IPS-15b (cell line): ENCODE results near the gene BTBD17.

Source experiments
- H3K27me3 ChIP-seq: one replicate; pipeline ENCODE4 v1.6.1; 2013; ENCODE audit warnings: low read length; ENCODE audit not compliant: control insufficient read depth, insufficient read depth
- H3K36me3 ChIP-seq: one replicate; pipeline ENCODE4 v1.6.1; 2013; ENCODE audit warnings: low read length; ENCODE audit not compliant: control insufficient read depth, insufficient read depth
- H3K4me1 ChIP-seq: one replicate; pipeline ENCODE4 v1.6.1; 2013; ENCODE audit warnings: mild to moderate bottlenecking, low read length; ENCODE audit not compliant: control insufficient read depth, insufficient read depth
- H3K4me3 ChIP-seq: one replicate; pipeline ENCODE4 v1.5.1; 2013; ENCODE audit warnings: low read depth, low read length
- H3K9ac ChIP-seq: one replicate; pipeline ENCODE4 v1.6.1; 2013; ENCODE audit warnings: low read depth, mild to moderate bottlenecking, low read length
- H3K9me3 ChIP-seq: one replicate; pipeline ENCODE4 v1.6.1; 2013; ENCODE audit warnings: mild to moderate bottlenecking, low read length; ENCODE audit not compliant: control insufficient read depth, insufficient read depth

Gene BTBD17

GRCh38 chr17:74326506-74326905 lies 35.2 kb downstream of the BTBD17 start:
- H3K27me3 ChIP-seq = peaks cover 24% of the 10 kb centered on the region
- H3K4me1 ChIP-seq = peaks cover 6% of the 10 kb centered on the region
- H3K9ac ChIP-seq = no peak overlapping the region
- H3K4me3 ChIP-seq = peak overlapping the region; percentile 61
- H3K36me3 ChIP-seq = no peaks in the 10 kb centered on the region
- H3K9me3 ChIP-seq = no peaks in the 10 kb centered on the region

- H3K36me3 ChIP-seq = no peaks in the 10 kb centered on the region
- peaks cover 6% of the 10 kb centered on the region for H3K4me1 ChIP-seq
- peaks cover 24% of the 10 kb centered on the region for H3K27me3 ChIP-seq
- H3K9ac ChIP-seq = no peak within 1 kb of the TSS
- H3K9me3 ChIP-seq = no peaks in the 10 kb centered on the region
- H3K4me3 ChIP-seq = peak within 1 kb of the TSS; percentile 61
Observed at GRCh38 chr17:74325743-74326379, 35.8 kb downstream of the BTBD17 start, which contains the start of gene KIF19. TSS of gene KIF19 (plus strand) at chr17:74326226. CDS start at chr17:74326350, 124 bp downstream.

- Histone ChIP-seq H3K4me3 (peak overlapping the region; percentile 37), H3K4me1 (peaks cover 6% of the 10 kb centered on the region), H3K9me3 (no peaks in the 10 kb centered on the region), H3K36me3 (no peaks in the 10 kb centered on the region), H3K27me3 (peaks cover 24% of the 10 kb centered on the region), H3K9ac (no peak overlapping the region)
Observed at GRCh38 chr17:74325376-74325742, 36.3 kb downstream of the BTBD17 start.

- H3K36me3 ChIP-seq = no peaks in the 10 kb centered on the region
- H3K4me1 ChIP-seq = peaks cover 6% of the 10 kb centered on the region
- peaks cover 24% of the 10 kb centered on the region for H3K27me3 ChIP-seq
- no peak overlapping the region for H3K9ac ChIP-seq
- no peaks in the 10 kb centered on the region for H3K9me3 ChIP-seq
- no peak overlapping the region for H3K4me3 ChIP-seq
Observed at GRCh38 chr17:74324521-74324920, 37.1 kb downstream of the BTBD17 start.

GRCh38 chr17:74318391-74318790 lies 43.3 kb downstream of the BTBD17 start:
- H3K36me3 ChIP-seq = no peaks in the 10 kb centered on the region
- no peaks in the 10 kb centered on the region for H3K9me3 ChIP-seq
- H3K4me1 ChIP-seq = no peaks in the 10 kb centered on the region
- H3K9ac ChIP-seq = no peak overlapping the region
- H3K4me3 ChIP-seq = no peak overlapping the region
- H3K27me3 ChIP-seq = no peaks in the 10 kb centered on the region

GRCh38 chr17:74317071-74317470 lies 44.6 kb downstream of the BTBD17 start:
- Histone ChIP-seq H3K9me3 (no peaks in the 10 kb centered on the region), H3K4me3 (no peak overlapping the region), H3K9ac (no peak overlapping the region), H3K36me3 (no peaks in the 10 kb centered on the region), H3K27me3 (no peaks in the 10 kb centered on the region), H3K4me1 (no peaks in the 10 kb centered on the region)

GRCh38 chr17:74316220-74316619 lies 45.4 kb downstream of the BTBD17 start:
- no peaks in the 10 kb centered on the region for H3K9me3 ChIP-seq
- H3K36me3 ChIP-seq = no peaks in the 10 kb centered on the region
- H3K4me1 ChIP-seq = no peaks in the 10 kb centered on the region
- H3K4me3 ChIP-seq = no peak overlapping the region
- no peaks in the 10 kb centered on the region for H3K27me3 ChIP-seq
- H3K9ac ChIP-seq = no peak overlapping the region

GRCh38 chr17:74314877-74315276 lies 46.8 kb downstream of the BTBD17 start:
- Histone ChIP-seq H3K36me3 (no peaks in the 10 kb centered on the region), H3K4me1 (no peaks in the 10 kb centered on the region), H3K4me3 (no peak overlapping the region), H3K27me3 (no peaks in the 10 kb centered on the region), H3K9me3 (no peaks in the 10 kb centered on the region), H3K9ac (no peak overlapping the region)

- H3K9me3 ChIP-seq = no peaks in the 10 kb centered on the region
- no peaks in the 10 kb centered on the region for H3K27me3 ChIP-seq
- no peaks in the 10 kb centered on the region for H3K36me3 ChIP-seq
- H3K4me3 ChIP-seq = no peak overlapping the region
- no peak overlapping the region for H3K9ac ChIP-seq
- H3K4me1 ChIP-seq = no peaks in the 10 kb centered on the region
Observed at GRCh38 chr17:74309902-74310301, 51.8 kb downstream of the BTBD17 start.

- H3K9ac ChIP-seq = no peak overlapping the region
- H3K4me3 ChIP-seq = no peak overlapping the region
- H3K9me3 ChIP-seq = no peaks in the 10 kb centered on the region
- H3K36me3 ChIP-seq = no peaks in the 10 kb centered on the region
- no peaks in the 10 kb centered on the region for H3K27me3 ChIP-seq
- H3K4me1 ChIP-seq = no peaks in the 10 kb centered on the region
Observed at GRCh38 chr17:74307984-74308773, 53.5 kb downstream of the BTBD17 start.
